ENCODE data around the gene IL10.

The IL10 gene

DNA sequence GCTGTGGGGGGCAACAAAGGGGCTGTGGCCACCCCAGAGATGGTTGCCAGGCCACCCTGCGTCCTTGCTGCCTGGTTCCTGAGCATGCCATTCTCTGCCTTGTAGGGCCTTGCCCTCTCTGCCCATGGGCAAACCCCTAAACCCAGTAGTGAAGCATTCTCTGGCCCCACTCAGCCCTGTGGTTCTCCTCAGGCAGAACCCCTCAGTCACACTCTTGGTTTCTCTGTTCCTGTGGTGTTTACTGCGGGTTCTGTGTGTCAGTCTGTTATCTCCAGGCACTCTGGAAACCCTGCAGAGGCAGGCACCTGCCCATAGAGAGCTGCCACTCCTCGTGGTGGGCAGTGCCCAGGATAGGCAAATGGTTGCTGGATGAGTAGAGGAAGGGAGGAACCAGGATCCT lies 42.8 kb downstream of the IL10 start:
- no peak overlapping the region for H3K4me3 ChIP-seq (ENCODE audit: low read depth in 1 of 2, low read length in 1 of 2)
- H3K9me3 ChIP-seq, result no peaks in the 10 kb centered on the region
- peaks cover 58% of the 10 kb centered on the region for H3K36me3 ChIP-seq
- H3K4me1 ChIP-seq (ENCODE audit: control insufficient read depth in 1 of 2, insufficient read depth in 1 of 2, low read depth in 1 of 2, low read length in 1 of 2), result peaks cover 46% of the 10 kb centered on the region in 2 experiments
- H3K27ac ChIP-seq, result no peak overlapping the region
- TF ChIP-seq, protein P1, sequence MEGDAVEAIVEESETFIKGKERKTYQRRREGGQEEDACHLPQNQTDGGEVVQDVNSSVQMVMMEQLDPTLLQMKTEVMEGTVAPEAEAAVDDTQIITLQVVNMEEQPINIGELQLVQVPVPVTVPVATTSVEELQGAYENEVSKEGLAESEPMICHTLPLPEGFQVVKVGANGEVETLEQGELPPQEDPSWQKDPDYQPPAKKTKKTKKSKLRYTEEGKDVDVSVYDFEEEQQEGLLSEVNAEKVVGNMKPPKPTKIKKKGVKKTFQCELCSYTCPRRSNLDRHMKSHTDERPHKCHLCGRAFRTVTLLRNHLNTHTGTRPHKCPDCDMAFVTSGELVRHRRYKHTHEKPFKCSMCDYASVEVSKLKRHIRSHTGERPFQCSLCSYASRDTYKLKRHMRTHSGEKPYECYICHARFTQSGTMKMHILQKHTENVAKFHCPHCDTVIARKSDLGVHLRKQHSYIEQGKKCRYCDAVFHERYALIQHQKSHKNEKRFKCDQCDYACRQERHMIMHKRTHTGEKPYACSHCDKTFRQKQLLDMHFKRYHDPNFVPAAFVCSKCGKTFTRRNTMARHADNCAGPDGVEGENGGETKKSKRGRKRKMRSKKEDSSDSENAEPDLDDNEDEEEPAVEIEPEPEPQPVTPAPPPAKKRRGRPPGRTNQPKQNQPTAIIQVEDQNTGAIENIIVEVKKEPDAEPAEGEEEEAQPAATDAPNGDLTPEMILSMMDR (IDR thresholded peaks at IDR 0.05), result no peak
- no peaks in the 10 kb centered on the region for H3K27me3 ChIP-seq

GRCh38 chr1:206729050-206729449 lies 43.2 kb downstream of the IL10 start:
- Histone ChIP-seq H3K4me3 (ENCODE audit: low read depth in 1 of 2, low read length in 1 of 2) (no peak overlapping the region), H3K27ac (peak overlapping the region; percentile 60), H3K27me3 (no peaks in the 10 kb centered on the region), H3K4me1 (ENCODE audit: control insufficient read depth in 1 of 2, insufficient read depth in 1 of 2, low read depth in 1 of 2, low read length in 1 of 2) (peaks cover 50 to 51% of the 10 kb centered on the region in 2 experiments), H3K9me3 (no peaks in the 10 kb centered on the region), H3K36me3 (peaks cover 53% of the 10 kb centered on the region)
- TF ChIP-seq, protein P1 (IDR thresholded peaks at IDR 0.05), result no peak

DNA sequence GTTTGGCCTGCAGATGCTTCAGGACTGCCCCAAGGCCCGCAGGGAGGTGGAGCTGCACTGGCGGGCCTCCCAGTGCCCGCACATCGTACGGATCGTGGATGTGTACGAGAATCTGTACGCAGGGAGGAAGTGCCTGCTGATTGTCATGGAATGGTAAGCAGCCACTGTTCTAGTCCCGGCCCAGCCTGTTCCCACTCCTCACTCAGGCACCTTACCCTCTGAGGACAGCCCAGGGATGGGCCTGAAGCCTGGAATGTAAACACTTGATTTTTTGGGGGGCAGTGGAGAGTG lies 43.7 kb downstream of the IL10 start:
- Histone ChIP-seq H3K27me3 (no peaks in the 10 kb centered on the region), H3K4me3 (ENCODE audit: low read depth in 1 of 2, low read length in 1 of 2) (no peak overlapping the region), H3K4me1 (ENCODE audit: control insufficient read depth in 1 of 2, insufficient read depth in 1 of 2, low read depth in 1 of 2, low read length in 1 of 2) (peaks cover 54 to 55% of the 10 kb centered on the region in 2 experiments), H3K27ac (peak overlapping the region; percentile 60), H3K9me3 (no peaks in the 10 kb centered on the region), H3K36me3 (peaks cover 49% of the 10 kb centered on the region)
- TF ChIP-seq, protein P1 (IDR thresholded peaks at IDR 0.05), result no peak

DNA sequence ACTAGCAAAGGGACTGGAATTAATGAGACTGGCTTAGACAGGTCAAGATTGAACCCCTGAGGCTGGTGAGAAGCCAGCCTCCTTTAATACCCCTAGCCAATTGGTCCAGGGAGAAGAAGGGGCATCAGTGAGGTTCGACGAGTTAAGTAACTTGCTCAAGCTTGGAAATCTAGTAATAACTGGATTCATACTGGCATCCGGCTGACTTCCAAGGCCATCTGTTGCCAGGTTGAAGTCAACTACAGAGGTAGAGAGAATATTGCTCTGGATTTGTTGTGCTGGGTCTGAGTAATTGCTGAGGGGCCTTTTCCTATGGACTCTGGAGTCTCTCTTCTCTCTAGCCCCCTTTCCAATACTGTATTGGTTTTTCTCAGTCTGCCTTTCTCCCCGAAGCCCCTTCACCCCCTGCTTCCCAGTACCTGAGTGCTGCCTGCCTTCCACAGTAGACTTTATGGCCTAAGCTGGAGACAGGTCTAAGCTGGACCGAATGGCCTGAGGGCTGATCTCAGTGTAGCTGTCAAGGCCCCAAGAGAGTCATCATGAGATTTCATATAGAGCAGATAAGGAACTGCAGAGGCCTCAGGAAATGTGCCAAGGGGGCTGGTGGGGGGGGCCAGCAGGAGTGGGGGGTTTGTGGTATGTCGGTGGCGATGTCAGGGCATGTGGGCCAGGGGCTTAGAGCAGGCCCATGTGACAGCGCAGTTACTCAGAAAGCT lies 44.2 kb downstream of the IL10 start:
- H3K4me1 ChIP-seq (ENCODE audit: control insufficient read depth in 1 of 2, insufficient read depth in 1 of 2, low read depth in 1 of 2, low read length in 1 of 2), result peaks cover 59 to 60% of the 10 kb centered on the region in 2 experiments
- H3K27ac ChIP-seq, result peak overlapping the region; percentile 60
- TF ChIP-seq, protein P1 (IDR thresholded peaks at IDR 0.05), result no peak

GRCh38 chr1:206725109-206725963 lies 47.0 kb downstream of the IL10 start:
- Histone ChIP-seq H3K27me3 (no peaks in the 10 kb centered on the region), H3K4me3 (ENCODE audit: low read depth in 1 of 2, low read length in 1 of 2) (no peak overlapping the region), H3K9me3 (no peaks in the 10 kb centered on the region), H3K4me1 (ENCODE audit: control insufficient read depth in 1 of 2, insufficient read depth in 1 of 2, low read depth in 1 of 2, low read length in 1 of 2) (peaks cover 68 to 83% of the 10 kb centered on the region in 2 experiments), H3K27ac (peak overlapping the region; percentile 58), H3K36me3 (peaks cover 22% of the 10 kb centered on the region)
- TF ChIP-seq, protein P1 (IDR thresholded peaks at IDR 0.05), result peak; percentile 50

More for the DNA sequence above, 44.2 kb downstream of the IL10 start:
- Histone ChIP-seq H3K27me3 (no peaks in the 10 kb centered on the region), H3K9me3 (no peaks in the 10 kb centered on the region), H3K36me3 (peaks cover 45% of the 10 kb centered on the region), H3K4me3 (ENCODE audit: low read depth in 1 of 2, low read length in 1 of 2) (no peak overlapping the region)
